Kidney (tissue), 14 donors: ENCODE measurements around the gene ARHGAP26. TPM values are rescaled to one million over a fixed set of nuclear protein-coding genes. Genes with fewer than 3 reads are reported as not detected.

Experiments used
- DNase-seq, 5 donors: peaks; one replicate each; pipeline ENCODE4 v3.0.0-alpha.2; 2013 to 2020
- FAIRE-seq: peaks from 2 replicates; lab custom pipeline; 2012; peaks lifted over from hg19 to GRCh38; lab: Jason Lieb, UNC
- H3K27ac ChIP-seq, 2 donors: one replicate each; pipeline ENCODE4 v1.7.0; 2013; ENCODE audit warnings: low read depth in 2 of 2, low read length in 2 of 2, inconsistent platforms in 1 of 2
- H3K27me3 ChIP-seq: one replicate; pipeline ENCODE4 v1.7.1; 2013; ENCODE audit warnings: low read length, inconsistent platforms; ENCODE audit not compliant: control insufficient read depth, insufficient read depth
- H3K36me3 ChIP-seq, 3 donors: one replicate each; pipeline versions ENCODE4 v1.7.0 to v1.7.1; 2013; ENCODE audit warnings: low read length in 3 of 3, control low read depth in 1 of 3, inconsistent platforms in 1 of 3; ENCODE audit not compliant: insufficient read depth in 3 of 3, control insufficient read depth in 2 of 3
- H3K4me1 ChIP-seq, 3 donors: one replicate each; pipeline versions ENCODE4 v1.7.0 to v1.7.1; 2013; ENCODE audit warnings: low read length in 3 of 3, inconsistent platforms in 1 of 3, low read depth in 1 of 3; ENCODE audit not compliant: control insufficient read depth in 2 of 3, insufficient read depth in 2 of 3
- H3K4me3 ChIP-seq, 3 donors: one replicate each; pipeline versions ENCODE4 v1.7.0 to v1.8.1; 2013; ENCODE audit warnings: low read length in 3 of 3, control low read depth in 1 of 3, inconsistent platforms in 1 of 3
- H3K9ac ChIP-seq, 3 donors: one replicate each; pipeline versions ENCODE4 v1.7.0 to v1.7.1; 2013; ENCODE audit warnings: low read length in 3 of 3, control low read depth in 1 of 3, inconsistent platforms in 1 of 3
- H3K9me3 ChIP-seq, 3 donors: one replicate each; pipeline versions ENCODE4 v1.7.0 to v1.7.1; 2013; ENCODE audit warnings: low read length in 3 of 3, control low read depth in 1 of 3, inconsistent platforms in 1 of 3; ENCODE audit not compliant: control insufficient read depth in 2 of 3, insufficient read depth in 1 of 3
- CTCF ChIP-seq: IDR thresholded peaks from 3 replicates; pipeline ENCODE4 v1.5.1; 2012; ENCODE audit warnings: mild to moderate bottlenecking, moderate library complexity, borderline replicate concordance; ENCODE audit not compliant: insufficient read depth; ENCODE audit errors: extremely low read depth
- intact Hi-C: fragments of 100-400 bp; cut with DNase I; formaldehyde crosslinking; loops from one replicate; pipeline ENCODE4 v1.11.1; 2022
- polyA plus RNA-seq: library from polyadenylated mRNA; stranded (reverse); fragments of 350-450 nt; fragmentation: Illumina TruSeq; extraction: RNeasy Lipid Tissue Mini Kit (QIAGEN cat#74804); gene quantifications from one replicate; pipeline ENCODE4 v1.2.3, GENCODE V29; 2014; ENCODE audit warnings: low read depth, low replicate concordance; ENCODE audit not compliant: insufficient read depth
- total RNA-seq: library from RNA; stranded (reverse); fragmentation: NEBNext Ultra II Directional; extraction: Animal tissue kit (Norgen Biotek cat#: 25700); gene quantifications from one replicate; pipeline ENCODE4 v1.2.1, GENCODE V29; 2021
- donor health status: control.
- donor health status: control.
- donor health status: control.
- donor health status: control.
- donor health status: control.
- donor health status: DM: yes; HTN: yes; CAD: no.
- donor health status: Normal renal cell carcinoma (clear cell type).

ARHGAP26 gene
- total and polyA plus RNA-seq, 2 donors from 2014 or later, result 2.5 to 85.7 TPM

GRCh38 chr5:143004361-143005145, 234.4 kb downstream of the ARHGAP26 start:
- H3K4me3 ChIP-seq, result no peak overlapping the region
- no peaks in the 10 kb centered on the region for H3K9me3 ChIP-seq
- no peak for FAIRE-seq
- H3K27ac ChIP-seq, result peak overlapping the region in 1 of 2 donors; percentile 27
- H3K4me1 ChIP-seq, result peaks cover 11 to 24% (median 16%) of the 10 kb centered on the region in 3 donors
- intact Hi-C loops, result loop anchor here (10.0 kb wide), 1 partner anchor 390 kb away; no protein-coding TSS in a partner anchor
- H3K9ac ChIP-seq, result no peak overlapping the region
- H3K27me3 ChIP-seq, result no peaks in the 10 kb centered on the region
- DNase-seq, result peak in 4 of 5 donors; percentile 69 to 77 (median 76)
- TF ChIP-seq CTCF, result no peak
- H3K36me3 ChIP-seq, result no peaks in the 10 kb centered on the region

DNA sequence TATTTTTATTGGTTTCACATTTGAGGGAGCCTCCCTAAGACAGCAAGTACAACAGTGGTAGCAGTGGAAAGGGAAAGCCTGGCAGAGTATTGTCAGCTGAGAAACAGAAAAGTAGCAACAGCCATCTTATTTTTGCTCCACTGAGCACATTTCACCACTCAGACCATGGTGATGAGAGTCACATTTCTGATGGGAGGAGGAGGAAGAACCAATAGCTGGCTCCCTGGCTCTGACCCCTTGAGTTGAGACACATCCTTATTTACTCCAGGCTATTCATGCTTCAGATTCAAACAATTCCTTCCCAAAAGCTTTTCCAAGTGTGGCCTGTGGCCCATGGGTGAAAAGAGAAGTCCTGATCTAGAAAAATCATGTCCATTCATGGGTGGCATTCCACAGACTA, 236.3 kb downstream of the ARHGAP26 start:
- no peaks in the 10 kb centered on the region for H3K36me3 ChIP-seq
- FAIRE-seq (no peak), DNase-seq (no peak)
- H3K27me3 ChIP-seq, result no peaks in the 10 kb centered on the region
- no peaks in the 10 kb centered on the region for H3K9me3 ChIP-seq
- H3K4me1 ChIP-seq, result peaks cover 11 to 32% (median 18%) of the 10 kb centered on the region in 3 donors
- intact Hi-C loops, result loop anchor here (10.0 kb wide), 1 partner anchor 388 kb away; no protein-coding TSS in a partner anchor
- H3K9ac ChIP-seq, result no peak overlapping the region
- no peak overlapping the region for H3K4me3 ChIP-seq
- no peak overlapping the region for H3K27ac ChIP-seq
- no peak for TF ChIP-seq CTCF

- no peak overlapping the region for H3K27ac ChIP-seq
- TF ChIP-seq CTCF, result no peak
- intact Hi-C loops, result loop anchor here (10.0 kb wide), 1 partner anchor 387 kb away; no protein-coding TSS in a partner anchor
- no peaks in the 10 kb centered on the region for H3K9me3 ChIP-seq
- H3K9ac ChIP-seq, result no peak overlapping the region
- no peaks in the 10 kb centered on the region for H3K27me3 ChIP-seq
- FAIRE-seq, result no peak
- H3K4me3 ChIP-seq, result no peak overlapping the region
- H3K4me1 ChIP-seq, result peaks cover under 1 to 21% (median 7%) of the 10 kb centered on the region in 3 donors
- no peak for DNase-seq
- no peaks in the 10 kb centered on the region for H3K36me3 ChIP-seq
Observed at GRCh38 chr5:143008032-143008431, 237.9 kb downstream of the ARHGAP26 start.
